CD14-positive monocyte (primary cell): ENCODE results near the gene PDE9A. TPM values are rescaled to one million over a fixed set of nuclear protein-coding genes. Genes with fewer than 3 reads are reported as not detected.

Experiments used
- DNase-seq, 3 donors: peaks; one replicate each; pipeline ENCODE4 v3.0.0-alpha.2; 2011 to 2022
- H2AFZ ChIP-seq: 2 replicates; pipeline ENCODE4 v1.6.0; 2012; ENCODE audit warnings: mild to moderate bottlenecking, low read depth, low read length, inconsistent platforms; ENCODE audit not compliant: insufficient read depth, poor library complexity, severe bottlenecking
- H3K27ac ChIP-seq, 2 donors: 1 replicate in 1 of 2; 2 replicates in 1 of 2; pipeline ENCODE4 v1.5.1; 2012 to 2013; ENCODE audit warnings: low read length in 2 of 2, control low read depth in 1 of 2, inconsistent platforms in 1 of 2, low read depth in 1 of 2, mild to moderate bottlenecking in 1 of 2
- H3K27me3 ChIP-seq, 2 donors: one replicate each; pipeline versions ENCODE4 v1.6.0 to v1.6.1; 2011 to 2013; ENCODE audit warnings: low read length in 2 of 2; ENCODE audit not compliant: control insufficient read depth in 2 of 2, insufficient read depth in 2 of 2
- H3K36me3 ChIP-seq, 2 donors: replicated peaks in 1 of 2; 1 replicate in 1 of 2; 2 replicates in 1 of 2; pipeline versions ENCODE4 v1.5.1 to v1.6.1; 2012 to 2013; ENCODE audit warnings: low read length in 2 of 2, control low read depth in 1 of 2, inconsistent platforms in 1 of 2, mild to moderate bottlenecking in 1 of 2; ENCODE audit not compliant: insufficient read depth in 2 of 2, control insufficient read depth in 1 of 2
- H3K4me1 ChIP-seq, 2 donors: 1 replicate in 1 of 2; 2 replicates in 1 of 2; pipeline versions ENCODE4 v1.5.1 to v1.6.1; 2012 to 2013; ENCODE audit warnings: low read length in 2 of 2, control low read depth in 1 of 2, inconsistent platforms in 1 of 2, mild to moderate bottlenecking in 1 of 2, moderate library complexity in 1 of 2; ENCODE audit not compliant: insufficient read depth in 2 of 2, control insufficient read depth in 1 of 2
- H3K4me2 ChIP-seq: replicated peaks from 2 replicates; pipeline ENCODE3; 2012; ENCODE audit warnings: low read length, moderate library complexity, mild to moderate bottlenecking; ENCODE audit not compliant: poor library complexity, severe bottlenecking; ENCODE audit errors: extremely low read depth
- H3K4me3 ChIP-seq, 3 experiments: fragments of 200-600 bp in 1 of 3; sonication (generic) in 1 of 3; replicated peaks in 1 of 3; 1 replicate in 2 of 3; 2 replicates in 1 of 3; pipeline ENCODE4 v1.5.1; 2011 to 2013; ENCODE audit warnings: low read length in 3 of 3, mild to moderate bottlenecking in 3 of 3, control low read depth in 2 of 3, low read depth in 2 of 3, inconsistent platforms in 1 of 3, moderate library complexity in 1 of 3
- H3K79me2 ChIP-seq: 2 replicates; pipeline ENCODE4 v1.6.0; 2012; ENCODE audit warnings: mild to moderate bottlenecking, control low read depth, inconsistent platforms, low read length, moderate library complexity; ENCODE audit not compliant: insufficient read depth
- H3K9ac ChIP-seq: 2 replicates; pipeline ENCODE4 v1.6.0; 2017; ENCODE audit warnings: low read length, mild to moderate bottlenecking; ENCODE audit not compliant: insufficient read depth, poor library complexity, severe bottlenecking
- H3K9me3 ChIP-seq, 2 donors: replicated peaks in 1 of 2; 1 replicate in 1 of 2; 2 replicates in 1 of 2; pipeline versions ENCODE4 v1.5.1 to v1.6.1; 2012 to 2013; ENCODE audit warnings: low read length in 2 of 2, control low read depth in 1 of 2; ENCODE audit not compliant: control insufficient read depth in 1 of 2, insufficient read depth in 1 of 2
- H4K20me1 ChIP-seq: 2 replicates; pipeline ENCODE4 v1.6.0; 2012; ENCODE audit warnings: mild to moderate bottlenecking, low read length, control low read depth, moderate library complexity; ENCODE audit not compliant: insufficient read depth
- H3K27ac Mint-ChIP-seq, 7 donors: one replicate each; pipeline ENCODE4 v1.8.0; 2020; ENCODE audit warnings: mild to moderate bottlenecking in 7 of 7, mixed read lengths in 7 of 7, moderate library complexity in 6 of 7, inconsistent platforms in 2 of 7
- H3K27me3 Mint-ChIP-seq, 3 donors: one replicate each; pipeline ENCODE4 v1.8.0; 2021 to 2022; ENCODE audit warnings: low read depth in 3 of 3, mild to moderate bottlenecking in 3 of 3, mixed read lengths in 3 of 3, moderate library complexity in 3 of 3, inconsistent platforms in 1 of 3
- H3K36me3 Mint-ChIP-seq, 2 donors: one replicate each; pipeline ENCODE4 v1.8.0; 2020; ENCODE audit warnings: mixed read lengths in 2 of 2, inconsistent platforms in 1 of 2, mild to moderate bottlenecking in 1 of 2
- H3K4me1 Mint-ChIP-seq: one replicate; pipeline ENCODE4 v1.8.0; 2020; ENCODE audit warnings: mild to moderate bottlenecking, mixed read lengths
- H3K4me3 Mint-ChIP-seq, 2 donors: one replicate each; pipeline ENCODE4 v1.8.0; 2020; ENCODE audit warnings: mild to moderate bottlenecking in 2 of 2, mixed read lengths in 2 of 2, moderate library complexity in 1 of 2
- H3K9me3 Mint-ChIP-seq, 7 donors: one replicate each; pipeline ENCODE4 v1.8.0; 2020 to 2022; ENCODE audit warnings: mixed read lengths in 7 of 7, mild to moderate bottlenecking in 6 of 7, moderate library complexity in 6 of 7, inconsistent platforms in 2 of 7
- CTCF ChIP-seq: fragments of 200-600 bp; IDR thresholded peaks from one replicate; pipeline ENCODE4 v1.8.0; 2022; ENCODE audit warnings: antibody characterized with exemption, mild to moderate bottlenecking
- WGBS: methylation state at CpG from one replicate; pipeline ENCODE4 v1.1.5; 2013; ENCODE audit warnings: missing lambda C conversion rate; ENCODE audit not compliant: insufficient coverage; 5-methylcytosine and 5-hydroxymethylcytosine counted together
- intact Hi-C, 2 donors: fragments of 100-400 bp; cut with micrococcal nuclease; formaldehyde crosslinking; loops; one replicate each; pipeline versions ENCODE4 v1.15.0 to v1.15.1; 2023
- polyA plus RNA-seq, 3 donors: library from polyadenylated mRNA; depleted of rRNA in 1 of 3; unstranded in 2 of 3; stranded (reverse) in 1 of 3; fragments of 300-500 nt in 2 of 3; fragments of >200 nt in 1 of 3; fragmentation: Illumina TruSeq in 2 of 3; gene quantifications; 1 replicate in 2 of 3; 2 replicates in 1 of 3; pipeline ENCODE4 v1.2.3, GENCODE V29; 2012 to 2021

PDE9A gene
- polyA plus RNA-seq, 3 donors: 0.05 to 0.52 TPM; not detected in 1

- DNase-seq: peak; percentile 66 to 82 (median 81)
- Mint-ChIP-seq H3K27me3 (peaks cover 1 to 7% (median 3%) of the 10 kb centered on the region in 3 donors), H3K4me3 (peak overlapping the region in 1 of 2 donors; percentile 48), H3K27ac (peak overlapping the region; percentile 58 to 86 (median 77)), H3K36me3 (no peaks in the 10 kb centered on the region), H3K9me3 (peaks cover 0 to under 1% (median 0%) of the 10 kb centered on the region in 7 donors), H3K4me1 (peaks cover 19% of the 10 kb centered on the region)
- H4K20me1 ChIP-seq: no peaks in the 10 kb centered on the region
- no peak overlapping the region for H3K4me3 ChIP-seq
- H3K79me2 ChIP-seq: no peaks in the 10 kb centered on the region
- no peak for TF ChIP-seq CTCF
- no peak overlapping the region for H3K4me2 ChIP-seq
- no peak overlapping the region for H3K9ac ChIP-seq
- intact Hi-C loops: no loop called here
- peak overlapping the region; percentile 47 to 73 for H3K27ac ChIP-seq
- H3K27me3 ChIP-seq: no peaks in the 10 kb centered on the region
- WGBS: 75% methylated on average over 24 of the region's 25 CpGs
- H3K9me3 ChIP-seq: no peaks in the 10 kb centered on the region
- no peaks in the 10 kb centered on the region for H3K36me3 ChIP-seq
- peak overlapping the region; percentile 73 for H2AFZ ChIP-seq
- H3K4me1 ChIP-seq: peaks cover 11 to 25% of the 10 kb centered on the region in 2 donors
These were observed 110.4 kb downstream of the PDE9A start for GRCh38 chr21:42763581-42764442.

DNA sequence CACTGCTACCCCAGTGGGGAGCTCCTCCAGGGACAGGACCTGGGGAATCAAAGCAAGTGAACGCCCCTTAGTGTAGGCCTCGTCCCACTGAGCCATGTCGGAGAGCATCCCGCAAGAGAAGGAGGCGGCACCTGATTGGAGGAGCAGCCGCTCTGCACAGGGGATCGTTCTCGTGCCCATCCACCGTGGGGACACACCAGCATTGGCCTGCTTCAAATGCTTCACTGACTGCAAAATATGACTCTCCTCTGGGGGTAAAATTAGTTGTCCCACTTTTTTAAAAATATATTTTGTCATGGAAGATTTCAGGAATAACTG, 111.0 kb downstream of the PDE9A start:
- 94% methylated on average over 6 of the region's 9 CpGs for WGBS
- Mint-ChIP-seq H3K9me3 (peaks cover 0 to 3% (median 0%) of the 10 kb centered on the region in 7 donors), H3K4me3 (no peak overlapping the region), H3K36me3 (no peaks in the 10 kb centered on the region), H3K27ac (no peak overlapping the region), H3K4me1 (peaks cover 19% of the 10 kb centered on the region), H3K27me3 (peaks cover 1 to 7% (median 3%) of the 10 kb centered on the region in 3 donors)
- H2AFZ ChIP-seq: no peak overlapping the region
- H3K79me2 ChIP-seq: no peaks in the 10 kb centered on the region
- H3K4me1 ChIP-seq: peaks cover 11 to 25% of the 10 kb centered on the region in 2 donors
- intact Hi-C loops: no loop called here
- no peak for TF ChIP-seq CTCF
- no peak for DNase-seq
- H3K27ac ChIP-seq: no peak overlapping the region
- H3K9ac ChIP-seq: no peak overlapping the region
- no peaks in the 10 kb centered on the region for H3K27me3 ChIP-seq
- no peaks in the 10 kb centered on the region for H4K20me1 ChIP-seq
- H3K9me3 ChIP-seq: no peaks in the 10 kb centered on the region
- H3K36me3 ChIP-seq: no peaks in the 10 kb centered on the region
- H3K4me3 ChIP-seq: no peak overlapping the region
- no peak overlapping the region for H3K4me2 ChIP-seq
